ENCODE data around the gene TBC1D8.

The TBC1D8 gene

GRCh38 chr2:101161658-101162057 is 10.5 kb upstream of the TBC1D8 start:
- DNase-seq = no peak

- no peak for DNase-seq
Measured at GRCh38 chr2:101160454-101160853, 9.3 kb upstream of the TBC1D8 start.

GRCh38 chr2:101159526-101159925 is 8.3 kb upstream of the TBC1D8 start:
- DNase-seq = no peak

GRCh38 chr2:101157272-101157671 is 6.1 kb upstream of the TBC1D8 start:
- no peak for DNase-seq

GRCh38 chr2:101153787-101154186 is 2.6 kb upstream of the TBC1D8 start:
- DNase-seq = no peak

- DNase-seq = no peak
Measured at GRCh38 chr2:101153077-101153707, 2.0 kb upstream of the TBC1D8 start.

- DNase-seq = peak; percentile 27
Measured at GRCh38 chr2:101152272-101153076, 1.3 kb upstream of the TBC1D8 start.

GRCh38 chr2:101151859-101152271 is 683 bp upstream of the TBC1D8 start:
- DNase-seq = no peak

- no peak for DNase-seq
Measured at GRCh38 chr2:101150306-101151145, 656 bp downstream of the TBC1D8 start.

- DNase-seq = no peak
Measured at GRCh38 chr2:101149241-101150192, 1.7 kb downstream of the TBC1D8 start.

GRCh38 chr2:101148777-101149176 is 2.4 kb downstream of the TBC1D8 start:
- no peak for DNase-seq

GRCh38 chr2:101147971-101148370 is 3.2 kb downstream of the TBC1D8 start:
- DNase-seq = no peak

- no peak for DNase-seq
Measured at GRCh38 chr2:101147062-101147461, 4.1 kb downstream of the TBC1D8 start.

GRCh38 chr2:101146535-101146934 is 4.6 kb downstream of the TBC1D8 start:
- DNase-seq = no peak

- DNase-seq = peak; percentile 27
Measured at GRCh38 chr2:101145406-101145805, 5.8 kb downstream of the TBC1D8 start.

GRCh38 chr2:101142163-101142562 is 9.0 kb downstream of the TBC1D8 start:
- DNase-seq = no peak

- no peak for DNase-seq
Measured at GRCh38 chr2:101140978-101141655, 10.1 kb downstream of the TBC1D8 start.

GRCh38 chr2:101140237-101140636 is 10.9 kb downstream of the TBC1D8 start:
- no peak for DNase-seq

- no peak for DNase-seq
Measured at GRCh38 chr2:101139495-101139894, 11.7 kb downstream of the TBC1D8 start.

- DNase-seq = no peak
Measured at GRCh38 chr2:101135412-101136296, 15.5 kb downstream of the TBC1D8 start.
